GM12891 (cell line): ENCODE measurements around the gene TMEM114.

ENCODE experiments used
- POLR2A ChIP-seq: IDR thresholded peaks from 2 replicates; pipeline ENCODE4 v1.6.1; 2011; ENCODE audit warnings: low read depth, low read length, control low read depth
- POLR2AphosphoS5 ChIP-seq: IDR thresholded peaks from 2 replicates; pipeline ENCODE4 v1.6.1; 2011; ENCODE audit warnings: low read depth, low read length, control low read depth
- TAF1 ChIP-seq: IDR thresholded peaks from 2 replicates; pipeline ENCODE4 v1.6.1; 2011; ENCODE audit warnings: low read depth, low read length, control low read depth

DNA sequence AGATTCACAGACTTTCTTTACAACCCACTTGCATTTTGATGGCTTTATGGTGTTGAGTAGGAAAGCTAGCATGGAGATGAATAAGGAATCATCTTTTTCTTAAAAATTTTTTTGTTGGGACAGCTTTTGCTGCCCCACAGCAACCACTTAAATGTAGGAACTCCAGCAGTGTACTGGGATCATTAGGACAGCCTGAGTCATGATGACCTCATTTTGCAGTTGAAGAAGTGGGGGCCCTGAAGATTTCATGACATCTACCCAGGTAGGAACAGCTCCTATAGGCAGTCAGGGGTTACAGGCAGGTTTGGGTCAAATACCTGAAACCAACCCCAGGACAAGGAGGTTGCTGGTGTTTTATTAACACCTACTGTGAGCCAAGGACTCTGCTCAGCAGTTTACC is 33.3 kb upstream of the TMEM114 start:
- no peak for TF ChIP-seq POLR2AphosphoS5
- TF ChIP-seq POLR2A, result no peak
- TF ChIP-seq TAF1, result no peak
